Suprapubic skin (tissue), 4 donors: ENCODE results near the gene KITLG.

Source experiments
- CTCF ChIP-seq, 2 donors: fragments of 200-600 bp in 1 of 2; fragments of 450-650 bp in 1 of 2; sonication (generic) in 1 of 2; IDR thresholded peaks; one replicate each; pipeline ENCODE4 v1.5.1; 2016 to 2019; ENCODE audit warnings: antibody characterized with exemption in 2 of 2, mild to moderate bottlenecking in 1 of 2, moderate library complexity in 1 of 2
- EP300 ChIP-seq: sonication (generic); formaldehyde crosslinking; IDR thresholded peaks from one replicate; pipeline ENCODE4 v1.6.1; 2017; ENCODE audit warnings: antibody characterized with exemption
- POLR2A ChIP-seq, 2 donors: fragments of 450-650 bp; IDR thresholded peaks; one replicate each; pipeline ENCODE4 v1.6.1; 2017; ENCODE audit warnings: antibody characterized with exemption in 2 of 2, mild to moderate bottlenecking in 2 of 2, moderate library complexity in 2 of 2
- POLR2AphosphoS5 ChIP-seq, 3 donors: sonication (generic); formaldehyde crosslinking; IDR thresholded peaks; one replicate each; pipeline ENCODE4 v1.6.1; 2017; ENCODE audit warnings: antibody characterized with exemption in 3 of 3

- TF ChIP-seq CTCF (IDR thresholded peaks at IDR 0.05): no peak
- no peak for TF ChIP-seq POLR2AphosphoS5 (IDR thresholded peaks at IDR 0.05)
- TF ChIP-seq POLR2A (IDR thresholded peaks at IDR 0.05): no peak
- TF ChIP-seq EP300: no peak
Observed at GRCh38 chr12:88628856-88629509, 48.7 kb upstream of the KITLG start.
